HG02970 (cell line): ENCODE measurements around the gene DOK1.

Experiments
- ATAC-seq: cut with Tn5 transposase; IDR thresholded peaks from one replicate; pipeline ENCODE4 v1.9.1; 2021; ENCODE audit warnings: mild to moderate bottlenecking, moderate library complexity, moderate number of reproducible peaks; ENCODE audit not compliant: unreplicated experiment, low FRiP score

DOK1 gene

DNA sequence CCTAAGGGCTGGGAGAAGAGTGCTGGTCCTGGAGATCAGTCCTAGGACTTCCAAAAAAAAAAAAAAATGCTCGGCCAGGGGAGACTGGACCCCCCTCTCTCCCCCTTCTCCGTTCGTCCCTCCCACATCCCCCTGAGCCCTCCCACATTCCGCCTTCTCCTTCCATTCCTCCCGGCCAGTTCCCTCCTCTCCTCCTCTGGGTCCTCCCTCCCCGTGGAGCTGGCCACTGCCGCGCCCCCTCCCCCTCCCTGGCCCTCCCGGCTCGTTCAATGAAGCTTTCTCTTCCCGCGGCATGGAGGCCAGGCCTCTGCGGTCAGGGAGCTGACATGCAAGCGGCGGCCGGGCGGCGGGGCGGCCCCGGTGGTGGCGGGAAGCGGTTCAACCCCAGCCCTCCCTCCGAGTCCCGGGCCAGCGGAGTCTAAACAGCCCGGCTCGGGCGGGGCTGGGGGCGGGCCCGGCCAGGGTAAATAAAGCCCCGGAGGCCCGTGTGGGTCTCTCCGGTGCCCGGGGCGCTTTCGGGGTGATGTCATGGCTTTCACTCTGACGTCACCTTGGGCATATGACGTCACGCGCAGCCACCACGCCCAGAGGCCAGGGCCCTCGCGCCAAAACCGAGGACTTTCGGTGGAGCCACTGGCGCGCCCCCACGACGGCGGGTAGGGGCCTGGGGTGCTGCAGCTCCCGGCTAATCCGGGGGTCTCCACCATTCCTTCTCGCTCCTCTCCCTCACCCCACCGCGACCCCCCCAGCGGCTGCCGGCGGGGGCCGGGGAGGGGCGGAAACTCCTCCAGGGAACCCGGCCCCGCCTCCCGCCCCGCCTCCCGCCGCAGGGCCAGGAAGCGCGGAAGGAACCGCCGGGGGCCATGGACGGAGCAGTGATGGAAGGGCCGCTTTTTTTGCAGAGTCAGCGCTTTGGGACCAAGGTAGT, at the start of gene DOK1, which contains the start of gene LOXL3:
Gene DOK1 (plus strand): TSS at position 829 of the 928 bp plus-strand sequence. CDS start 35 bp downstream, at position 864.
Gene LOXL3 (minus strand): TSS at position 51 of the 928 bp plus-strand sequence. CDS start 1,308 bp downstream, outside the sequence.
- peak; percentile 64 for ATAC-seq

DNA sequence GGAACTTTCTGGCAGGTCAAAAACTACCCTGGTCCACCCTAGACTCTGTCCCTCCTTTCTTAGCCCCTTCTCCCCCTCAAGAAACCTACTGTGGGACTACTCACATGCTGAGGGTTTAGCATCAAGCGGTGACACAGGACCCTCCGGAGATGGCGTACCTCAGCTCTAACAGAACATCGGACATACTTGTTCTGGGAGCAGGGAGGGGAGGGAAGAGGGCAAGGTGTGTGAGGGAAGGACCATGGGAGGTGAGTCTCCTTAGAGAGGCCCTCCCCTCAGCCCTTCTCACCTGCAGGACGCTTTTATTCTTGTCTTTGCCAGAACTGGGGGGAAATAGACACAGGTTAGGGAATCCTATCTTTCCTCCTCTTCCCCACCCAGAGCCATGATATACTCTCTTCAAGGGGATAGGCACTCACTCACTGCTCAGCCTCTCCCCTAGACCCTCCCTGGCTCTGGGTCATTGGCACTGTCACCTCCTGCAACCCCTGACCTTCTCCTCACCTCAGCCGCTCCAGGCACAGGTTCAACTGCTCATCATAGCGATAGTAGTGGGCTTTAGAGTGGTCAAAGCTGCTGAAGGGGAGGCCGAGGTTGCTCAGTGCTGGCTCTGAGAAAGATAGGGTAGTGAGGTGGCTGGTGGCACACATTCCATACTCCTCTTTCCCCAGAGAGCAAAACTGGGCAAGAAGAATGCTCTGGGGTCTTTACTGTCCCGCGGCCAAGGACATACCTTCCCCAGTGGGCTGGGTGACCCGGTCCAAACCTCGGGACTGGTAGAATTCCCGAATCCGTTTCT, 48.9 kb upstream of the DOK1 start:
- no peak for ATAC-seq

DNA sequence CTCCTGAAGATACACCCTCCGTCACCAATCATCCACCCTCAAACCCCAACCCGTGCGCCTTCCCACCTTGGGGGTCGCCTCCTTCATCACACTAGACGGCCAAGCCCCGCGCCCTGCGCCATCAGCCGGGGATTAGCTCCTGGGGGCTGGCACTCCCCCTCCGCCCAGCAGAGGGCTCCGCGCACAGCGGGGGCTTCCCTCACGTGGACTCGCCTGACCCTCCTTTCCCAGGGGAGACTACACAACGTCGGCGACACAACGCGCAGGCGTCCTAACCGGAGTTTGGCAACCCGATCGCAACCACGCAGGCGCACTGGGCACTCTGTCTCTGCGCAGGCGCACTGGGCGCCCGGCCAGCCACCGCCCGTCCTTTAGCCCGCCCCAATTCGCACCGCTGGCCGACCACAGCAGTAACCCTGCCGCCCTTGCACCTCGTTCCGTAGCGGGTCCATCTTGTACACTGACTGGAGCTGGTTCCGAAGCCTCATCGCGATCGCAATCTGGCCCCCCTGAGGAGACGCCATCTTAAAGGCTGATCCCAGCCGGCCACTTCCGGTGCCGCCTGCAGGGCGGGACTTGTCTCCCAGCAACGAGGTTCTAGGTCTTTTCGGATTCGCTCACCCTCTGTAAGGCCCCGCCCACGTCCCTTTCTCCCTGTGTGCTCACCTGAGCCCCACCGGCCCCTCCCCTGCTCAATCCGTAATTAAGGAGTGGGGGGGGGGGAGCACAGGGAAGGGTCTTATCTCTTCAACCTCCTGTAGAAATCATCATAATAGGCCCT, 47.2 kb upstream of the DOK1 start, which contains the start of gene PCGF1:
Gene PCGF1 (minus strand): TSS at position 551 of the 781 bp plus-strand sequence. CDS start 27 bp downstream, at position 524.
- peak; percentile 84 for ATAC-seq

DNA sequence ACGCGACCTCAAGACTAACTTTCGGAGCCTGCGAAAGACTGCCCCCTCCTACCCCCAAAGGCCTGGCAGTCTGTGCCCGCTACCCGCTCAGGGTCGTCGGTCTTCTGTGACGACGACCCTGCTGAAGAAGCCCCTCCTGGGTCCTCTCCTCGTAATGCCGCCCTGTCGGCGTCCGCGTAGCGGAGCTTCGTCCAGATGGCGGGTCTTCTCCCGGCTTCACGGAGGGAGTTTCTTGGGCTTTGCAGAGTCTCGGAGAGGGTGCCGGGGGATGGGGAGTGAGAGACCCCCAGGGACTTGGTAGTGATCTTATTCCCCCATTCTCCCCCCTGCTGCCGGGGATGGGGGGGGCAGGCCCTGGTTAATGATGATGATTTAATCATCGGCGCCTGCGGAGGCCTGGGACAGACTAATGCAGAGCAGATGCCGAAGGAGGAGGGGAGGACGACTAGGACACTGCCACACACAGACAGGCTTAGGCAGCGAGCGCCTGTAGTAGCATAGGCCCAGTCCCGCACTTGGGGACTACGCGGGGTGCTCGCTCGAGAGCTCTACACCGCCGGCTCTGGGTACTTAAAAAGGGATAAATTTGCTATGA, 46.5 kb upstream of the DOK1 start:
- ATAC-seq, result peak; percentile 6

DNA sequence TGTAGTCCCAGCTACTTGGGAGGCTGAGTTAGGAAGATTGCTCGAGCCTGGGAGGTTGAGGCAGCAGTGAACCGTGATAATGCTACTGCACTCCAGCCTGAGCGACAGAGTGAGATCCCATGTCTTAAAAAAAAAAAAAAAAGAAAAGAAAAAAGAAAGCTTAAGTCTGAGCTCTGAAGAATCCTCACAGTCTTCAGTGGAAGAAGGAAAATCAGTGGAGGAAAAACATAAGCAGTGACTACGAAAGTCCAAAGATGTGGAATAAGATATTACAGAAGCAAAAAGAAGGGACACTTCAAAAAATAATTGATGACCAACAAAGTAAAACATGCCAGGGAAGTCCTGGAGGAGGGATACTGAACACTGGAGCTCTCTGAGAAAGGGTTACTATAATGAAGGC, 44.2 kb upstream of the DOK1 start:
- ATAC-seq, result no peak

DNA sequence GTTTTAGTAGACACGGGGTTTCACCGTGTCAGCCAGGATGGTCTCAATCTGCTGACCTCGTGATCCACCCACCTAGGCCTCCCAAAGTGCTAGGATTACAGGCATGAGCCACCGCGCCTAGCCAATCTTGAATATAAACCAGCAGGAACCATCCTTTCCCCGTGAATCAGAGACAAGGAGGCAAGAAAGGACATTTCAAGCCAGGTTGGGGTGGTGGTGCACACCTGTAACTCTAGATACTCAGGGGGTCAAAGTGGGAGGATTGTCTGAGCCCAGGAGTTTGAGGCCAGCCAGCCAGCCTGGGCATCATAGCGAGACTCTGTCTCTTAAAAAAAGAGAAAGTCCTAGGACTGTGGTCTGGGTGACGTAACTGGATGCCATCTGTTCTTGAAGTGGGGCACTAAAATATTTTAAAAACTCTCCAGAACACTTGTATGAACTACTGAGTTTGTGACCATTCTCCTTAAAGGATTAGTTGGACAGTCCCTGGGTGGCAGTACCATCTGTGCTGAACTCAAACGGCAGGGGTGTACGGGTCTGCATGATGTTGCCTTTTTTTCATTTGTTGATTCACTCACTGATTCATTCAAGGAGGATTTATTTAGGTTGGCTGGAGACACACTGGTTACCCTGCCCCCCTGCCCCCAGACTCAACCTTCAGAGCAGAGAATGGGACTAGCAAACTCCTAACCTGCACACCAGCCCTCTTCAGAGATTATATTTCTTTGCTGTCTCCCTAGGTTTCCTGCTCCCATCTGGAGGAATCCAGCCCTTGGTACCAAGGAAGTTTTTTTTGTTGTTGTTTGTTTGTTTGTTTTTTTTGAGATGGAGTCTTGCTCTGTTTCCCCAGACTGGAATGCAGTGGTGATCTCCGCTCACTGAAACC, 43.2 kb upstream of the DOK1 start:
- no peak for ATAC-seq

DNA sequence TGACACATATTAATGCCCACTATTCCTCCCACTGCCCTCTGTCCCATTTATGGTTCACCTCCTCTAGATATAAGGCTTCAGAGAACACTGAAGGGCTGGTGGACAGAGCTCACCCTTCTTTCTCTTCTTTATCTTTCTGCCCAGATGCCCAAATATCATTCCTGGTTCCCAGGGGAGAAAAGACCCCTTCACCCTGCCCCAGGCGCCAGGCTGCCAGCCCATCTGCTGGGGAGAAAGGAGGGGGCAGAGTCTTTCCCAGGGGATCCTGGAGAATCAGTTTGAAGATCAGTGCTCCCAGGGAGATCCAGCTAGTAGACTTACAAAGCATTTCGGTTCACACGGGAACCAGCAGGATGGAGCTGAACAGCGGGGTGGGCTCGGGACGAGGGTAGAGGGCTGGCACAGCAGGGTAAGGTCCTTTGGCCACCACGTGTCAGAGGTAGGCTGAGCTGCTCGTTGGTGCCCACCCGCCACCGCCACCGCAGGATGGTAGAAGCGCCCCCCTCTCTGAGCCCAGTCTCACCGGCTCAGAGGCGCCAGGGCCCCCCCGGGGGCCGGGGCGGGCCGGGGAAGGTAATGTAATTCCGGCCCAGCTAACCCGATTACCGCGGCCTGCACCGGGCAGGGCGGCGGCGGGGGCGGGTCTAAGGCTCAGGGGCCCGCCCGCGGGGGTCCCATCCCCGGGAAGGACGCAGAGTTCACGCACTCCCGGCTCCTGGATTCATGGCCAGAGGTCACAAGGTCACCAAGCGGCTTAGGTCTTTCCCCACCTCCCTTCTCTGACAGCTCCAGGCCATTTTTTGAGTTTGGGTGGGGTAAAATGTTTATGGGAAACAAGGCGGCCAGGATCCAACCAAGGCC, 41.5 kb upstream of the DOK1 start:
- no peak for ATAC-seq

DNA sequence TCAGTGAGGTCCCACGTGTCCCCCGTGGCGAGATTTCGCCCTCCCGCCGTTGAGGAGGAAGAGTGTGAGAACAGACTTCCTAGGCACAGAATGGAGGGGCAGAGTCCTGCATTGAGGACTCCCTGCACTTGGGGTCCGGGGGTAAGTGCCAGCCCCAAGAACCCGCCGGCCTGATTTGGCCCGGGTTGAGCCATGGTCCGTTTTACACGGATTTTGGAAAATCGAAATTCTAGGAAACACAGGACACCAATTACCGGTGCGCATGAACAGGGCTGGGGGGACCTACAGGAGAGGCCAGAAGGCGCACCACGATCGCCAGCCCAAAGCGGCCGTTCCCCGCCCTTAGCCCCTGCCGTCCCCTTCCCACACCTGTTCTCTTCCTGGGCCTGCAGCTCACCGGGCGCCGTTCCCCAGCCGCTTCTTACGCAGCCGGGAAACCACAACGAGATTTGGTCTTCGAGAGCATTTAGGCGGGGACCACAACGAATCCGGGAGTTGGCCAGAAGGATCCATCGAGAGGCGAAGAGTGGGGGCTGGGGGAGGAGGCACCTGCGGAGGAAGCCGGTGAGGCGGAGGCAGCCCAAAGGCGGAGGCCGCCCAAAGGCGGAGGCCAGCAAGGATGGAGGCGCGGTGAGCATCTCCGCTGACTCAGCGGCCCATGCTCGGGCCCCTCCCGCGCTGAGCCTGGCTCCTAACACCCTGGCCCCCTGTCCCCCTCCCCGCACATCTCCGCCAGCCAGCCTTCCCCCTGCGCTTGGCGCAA, 40.7 kb upstream of the DOK1 start:
- no peak for ATAC-seq

DNA sequence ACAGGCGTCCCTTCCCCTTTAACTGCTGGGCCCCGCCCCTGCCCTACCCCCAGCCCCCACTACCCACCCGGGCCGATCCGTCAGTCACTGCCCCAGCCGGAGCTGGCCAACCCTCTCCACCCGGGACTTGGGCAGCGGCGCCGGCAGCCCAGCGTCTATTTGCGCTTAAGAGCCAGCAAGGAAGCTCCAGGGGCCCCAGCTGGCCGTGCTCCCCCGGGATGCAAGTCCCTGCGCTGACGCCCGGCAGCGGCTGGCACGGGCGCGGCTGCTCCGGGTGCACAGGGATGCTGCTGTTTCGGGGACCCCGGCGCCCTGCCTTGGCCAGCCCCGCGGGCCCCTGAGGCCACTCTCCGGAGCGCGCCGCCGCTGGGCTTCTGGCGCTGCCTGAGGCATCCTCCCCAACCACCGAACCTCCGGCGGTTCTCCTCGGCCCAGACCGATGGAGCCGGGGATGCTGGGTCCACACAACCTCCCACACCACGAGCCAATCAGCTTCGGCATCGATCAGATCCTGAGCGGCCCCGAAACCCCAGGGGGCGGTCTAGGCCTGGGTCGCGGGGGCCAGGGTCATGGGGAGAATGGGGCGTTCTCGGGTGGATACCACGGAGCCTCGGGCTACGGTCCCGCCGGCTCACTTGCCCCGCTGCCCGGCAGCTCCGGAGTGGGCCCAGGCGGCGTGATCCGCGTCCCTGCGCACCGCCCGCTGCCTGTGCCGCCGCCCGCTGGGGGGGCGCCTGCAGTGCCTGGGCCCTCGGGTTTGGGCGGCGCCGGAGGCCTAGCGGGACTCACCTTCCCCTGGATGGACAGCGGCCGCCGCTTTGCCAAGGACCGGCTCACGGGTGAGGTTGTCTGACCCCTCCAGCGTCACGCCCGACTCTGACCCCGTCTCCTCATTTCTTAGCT, 39.9 kb upstream of the DOK1 start, which contains the start of gene TLX2:
Gene TLX2 (plus strand): TSS at position 83 of the 903 bp plus-strand sequence. CDS start 357 bp downstream, at position 440.
- no peak for ATAC-seq

DNA sequence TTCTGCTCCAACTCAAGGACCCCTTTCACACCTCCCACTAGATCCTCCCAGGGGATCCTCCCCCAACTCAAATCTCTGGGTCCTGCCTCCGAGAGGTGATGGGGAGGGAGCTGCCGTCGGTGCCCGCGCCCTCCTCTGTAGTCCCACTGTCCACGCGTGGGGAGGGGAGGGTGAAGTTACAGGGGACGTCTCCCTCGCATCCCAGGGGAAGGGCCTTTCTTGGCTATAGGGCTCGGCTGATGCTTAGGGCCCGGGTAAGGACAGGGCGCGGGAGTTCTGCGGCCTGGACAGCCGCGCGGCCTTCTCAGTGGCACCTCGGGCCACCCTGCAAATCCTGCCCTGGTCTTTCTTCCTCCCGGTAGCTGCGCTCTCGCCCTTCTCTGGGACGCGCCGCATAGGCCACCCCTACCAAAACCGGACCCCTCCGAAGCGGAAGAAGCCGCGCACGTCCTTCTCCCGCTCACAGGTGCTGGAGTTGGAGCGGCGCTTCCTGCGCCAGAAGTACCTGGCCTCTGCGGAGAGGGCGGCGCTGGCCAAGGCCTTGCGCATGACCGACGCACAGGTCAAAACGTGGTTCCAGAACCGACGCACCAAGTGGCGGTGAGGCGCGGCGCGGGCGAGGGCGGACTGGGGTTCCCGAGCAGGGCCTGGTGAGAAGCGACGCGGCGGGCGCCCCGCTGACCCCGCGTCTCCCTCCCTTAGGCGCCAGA, 39.1 kb upstream of the DOK1 start:
- no peak for ATAC-seq

DNA sequence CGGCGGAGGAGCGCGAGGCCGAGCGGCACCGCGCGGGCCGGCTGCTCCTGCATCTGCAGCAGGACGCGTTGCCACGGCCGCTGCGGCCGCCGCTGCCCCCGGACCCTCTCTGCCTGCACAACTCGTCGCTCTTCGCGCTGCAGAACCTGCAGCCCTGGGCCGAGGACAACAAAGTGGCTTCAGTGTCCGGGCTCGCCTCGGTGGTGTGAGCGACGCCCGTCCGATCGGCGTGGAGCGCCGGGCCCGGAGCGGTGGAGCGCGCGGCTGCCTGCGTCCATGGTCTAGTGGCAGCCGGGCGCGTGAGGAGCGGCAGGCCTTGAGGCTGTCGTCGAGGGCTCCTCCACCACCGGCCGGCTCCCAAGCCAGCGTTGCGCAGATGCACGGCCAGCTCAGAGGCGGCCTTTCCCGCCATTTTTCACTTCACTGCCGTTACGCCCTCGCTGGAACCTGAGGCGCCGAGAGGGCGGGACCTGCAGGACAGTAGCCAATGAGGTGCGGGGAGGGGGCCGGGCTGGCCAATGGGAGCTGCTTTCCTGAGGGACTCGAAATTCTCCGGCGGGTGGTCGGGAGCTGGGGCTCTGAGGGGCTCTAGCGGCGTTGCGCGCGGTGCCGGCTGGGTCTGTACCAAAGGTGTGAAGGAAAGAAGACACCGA, 38.4 kb upstream of the DOK1 start:
- no peak for ATAC-seq

DNA sequence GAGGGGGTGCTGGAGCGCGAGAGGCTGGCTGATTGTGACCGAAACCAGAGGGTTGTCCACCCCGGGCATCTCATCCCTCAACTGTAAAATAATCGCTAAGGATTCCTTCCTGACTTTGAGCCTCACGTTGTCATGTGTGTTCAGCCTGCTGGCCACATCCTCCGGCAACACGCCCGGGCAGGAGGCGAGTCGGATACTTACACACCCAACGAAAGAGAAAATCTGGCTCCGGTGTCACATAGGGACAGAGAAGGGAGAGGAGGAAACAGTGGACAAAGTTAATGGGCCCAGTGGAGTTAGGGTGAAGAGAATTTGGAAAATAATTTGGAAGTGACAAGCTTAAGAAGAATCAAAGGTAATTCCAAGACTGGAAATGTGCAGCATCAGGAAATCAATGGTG, 37.9 kb upstream of the DOK1 start:
- ATAC-seq, result no peak

DNA sequence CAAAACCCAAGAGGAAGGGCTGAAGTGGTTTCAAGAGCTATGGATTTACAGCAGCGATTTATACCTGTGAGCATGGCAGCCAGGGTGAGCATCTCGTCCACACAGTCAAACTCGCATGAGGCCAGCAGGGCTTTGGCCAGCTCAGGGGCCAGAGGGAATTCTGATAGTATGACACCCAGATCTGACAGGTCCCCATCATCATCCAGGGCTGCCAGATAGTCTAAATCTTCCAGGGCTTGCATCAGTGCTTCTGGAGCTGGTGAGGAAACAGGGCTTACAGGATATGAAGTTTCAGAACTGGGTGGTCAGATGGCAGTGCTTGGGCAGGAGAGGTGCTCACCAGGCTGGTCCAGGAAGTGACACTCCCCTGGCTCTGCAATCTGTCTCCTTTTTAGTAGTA, 32.0 kb upstream of the DOK1 start:
- ATAC-seq, result no peak

DNA sequence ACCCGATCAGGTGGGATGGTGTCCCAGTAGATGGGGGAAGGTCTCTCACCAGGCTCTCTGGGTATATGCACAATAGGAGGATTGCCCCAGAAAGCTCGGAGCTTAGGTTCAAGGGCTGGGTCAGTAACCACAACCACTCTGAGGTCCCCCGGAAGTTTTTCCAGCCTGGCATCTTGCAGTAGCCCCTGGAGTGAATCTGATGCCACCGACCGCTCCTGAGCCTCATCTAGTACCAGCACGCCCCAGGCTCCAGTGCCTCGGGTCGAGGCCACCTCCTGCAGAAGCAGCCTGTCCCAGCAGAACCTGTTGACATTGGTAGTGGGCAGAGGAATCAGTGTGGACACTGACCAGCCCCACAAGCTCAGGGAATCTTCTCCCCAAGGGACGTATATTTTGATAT, 30.5 kb upstream of the DOK1 start:
- no peak for ATAC-seq
